ENCODE measurements around the gene DLST. TPM values are rescaled to one million over a fixed set of nuclear protein-coding genes. Genes with fewer than 3 reads are reported as not detected.

DLST gene
- total RNA-seq, 1 experiment from 2014 or later, result 309 TPM

DNA sequence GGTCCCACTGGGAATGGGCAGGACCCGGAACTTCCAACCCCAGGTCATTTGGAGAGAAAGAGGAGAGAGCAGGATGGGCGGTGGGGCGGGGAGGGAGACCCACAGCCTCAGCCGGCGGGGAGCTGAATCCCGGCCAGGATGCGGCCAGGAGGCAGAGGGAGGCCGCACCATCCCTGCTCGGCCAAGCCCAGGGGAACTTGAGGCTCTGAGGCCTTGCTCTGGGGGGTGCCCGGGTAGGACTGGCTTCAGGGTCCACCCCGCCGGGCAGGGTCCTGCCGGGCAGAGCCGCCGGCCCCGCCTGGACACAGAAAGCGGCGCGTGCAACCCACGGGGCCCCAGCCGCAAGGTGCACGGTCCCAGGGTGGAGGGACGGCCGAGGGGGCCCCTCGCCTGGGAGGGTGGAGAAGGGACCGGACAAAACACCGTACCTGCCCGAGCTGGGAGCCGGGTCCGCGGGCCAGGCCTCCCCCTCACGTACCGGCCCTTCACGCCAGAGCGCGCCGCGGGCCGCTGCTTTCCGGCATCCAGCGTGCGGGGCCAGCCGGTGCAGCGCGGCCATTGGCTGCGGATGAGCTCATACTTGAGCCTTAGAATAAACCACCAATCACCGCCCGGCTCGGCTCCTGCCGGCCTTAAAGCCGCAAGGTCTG, 41.2 kb downstream of the DLST start, which contains the start of gene RPS6KL1:
Gene RPS6KL1, minus strand, starts transcription at position 509 of the 650 bp plus-strand sequence. CDS start 1,719 bp downstream, outside the sequence.
- Histone ChIP-seq H3K9me3 (ENCODE audit: insufficient read depth, low read depth) (no peaks in the 10 kb centered on the region), H2AFZ (peak within 1 kb of the TSS; percentile 94), H4K20me1 (ENCODE audit: insufficient read depth) (no peaks in the 10 kb centered on the region), H3K4me2 (peak within 1 kb of the TSS; percentile 88), H3K27me3 (ENCODE audit: insufficient read depth, low read depth) (0 out of 2 replicates have a peak, but pooled peaks cover 4% of the 10 kb centered on the region), H3K4me3 (peak within 1 kb of the TSS; percentile 76), H3K79me2 (ENCODE audit: low read depth) (no peaks in the 10 kb centered on the region), H3K4me1 (replicated peaks; ENCODE audit: insufficient read depth) (peaks cover 4% of the 10 kb centered on the region), H3K27ac (no peak within 1 kb of the TSS), H3K9me2 (ENCODE audit: insufficient read depth) (no peaks in the 10 kb centered on the region), H3F3A (ENCODE audit: insufficient read depth, low read depth) (peaks cover 6% of the 10 kb centered on the region; the same call in 1 of the 2 replicates), H3K36me3 (ENCODE audit: low read depth) (no peaks in the 10 kb centered on the region)
- TF ChIP-seq EZH2 (IDR thresholded peaks at IDR 0.05; ENCODE audit: low read depth), result no peak
- TF ChIP-seq, protein P1, sequence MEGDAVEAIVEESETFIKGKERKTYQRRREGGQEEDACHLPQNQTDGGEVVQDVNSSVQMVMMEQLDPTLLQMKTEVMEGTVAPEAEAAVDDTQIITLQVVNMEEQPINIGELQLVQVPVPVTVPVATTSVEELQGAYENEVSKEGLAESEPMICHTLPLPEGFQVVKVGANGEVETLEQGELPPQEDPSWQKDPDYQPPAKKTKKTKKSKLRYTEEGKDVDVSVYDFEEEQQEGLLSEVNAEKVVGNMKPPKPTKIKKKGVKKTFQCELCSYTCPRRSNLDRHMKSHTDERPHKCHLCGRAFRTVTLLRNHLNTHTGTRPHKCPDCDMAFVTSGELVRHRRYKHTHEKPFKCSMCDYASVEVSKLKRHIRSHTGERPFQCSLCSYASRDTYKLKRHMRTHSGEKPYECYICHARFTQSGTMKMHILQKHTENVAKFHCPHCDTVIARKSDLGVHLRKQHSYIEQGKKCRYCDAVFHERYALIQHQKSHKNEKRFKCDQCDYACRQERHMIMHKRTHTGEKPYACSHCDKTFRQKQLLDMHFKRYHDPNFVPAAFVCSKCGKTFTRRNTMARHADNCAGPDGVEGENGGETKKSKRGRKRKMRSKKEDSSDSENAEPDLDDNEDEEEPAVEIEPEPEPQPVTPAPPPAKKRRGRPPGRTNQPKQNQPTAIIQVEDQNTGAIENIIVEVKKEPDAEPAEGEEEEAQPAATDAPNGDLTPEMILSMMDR (conservative IDR thresholded peaks at IDR 0.05), result no peak
- intact Hi-C loops (cut with micrococcal nuclease; ENCODE audit: unreplicated experiment), result loop anchor here (1.0 kb wide), 1 partner anchor 17 kb away; no protein-coding TSS in a partner anchor
- no TSS peak for BruUV-seq (replicated peaks)
- POLR2A ChIA-PET (ENCODE audit: unreplicated experiment), result interaction anchor here (0.6 to 0.8 kb wide), 11 partner anchors 18 to 1365 kb away, joined by 3 to 15 read pairs (median 7); partner anchors contain the start of gene ACYP1
- CTCF ChIA-PET, result interaction anchor here (0.5 to 2.2 kb wide), 19 partner anchors 8 to 891 kb away, joined by 3 to 25 read pairs (median 5); partner anchors contain the start of genes NEK9 and ZC2HC1C
- DNase-seq, result peak; percentile 66 to 87

DNA sequence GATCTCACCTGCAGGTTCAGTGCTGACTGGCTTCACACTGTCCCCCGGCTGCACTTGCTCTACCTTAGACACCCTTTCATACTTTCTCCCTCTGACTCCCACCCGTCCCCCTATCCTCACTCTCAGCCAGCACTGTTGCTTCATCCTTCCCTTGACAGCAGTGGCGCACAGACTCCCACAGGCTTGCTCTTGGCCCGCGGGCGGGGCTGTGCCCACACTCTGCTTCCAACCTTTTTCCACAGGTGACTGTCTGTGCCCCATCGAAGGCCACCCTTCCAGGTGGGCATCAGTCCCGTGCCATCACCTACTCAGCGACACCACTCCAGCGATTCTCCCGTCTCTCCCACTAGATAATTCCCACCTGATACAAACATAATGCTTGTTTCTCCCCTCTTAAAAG, 42.3 kb downstream of the DLST start:
- H4K20me1 ChIP-seq (ENCODE audit: insufficient read depth), result no peaks in the 10 kb centered on the region
- H3K9me3 ChIP-seq (ENCODE audit: insufficient read depth, low read depth), result no peaks in the 10 kb centered on the region
- H3K36me3 ChIP-seq (ENCODE audit: low read depth), result no peaks in the 10 kb centered on the region
- no peak overlapping the region for H3K27ac ChIP-seq
- 0 out of 2 replicates have a peak, but pooled peaks cover 4% of the 10 kb centered on the region for H3K27me3 ChIP-seq (ENCODE audit: insufficient read depth, low read depth)
- BruUV-seq (replicated peaks), result no TSS peak
- DNase-seq, result no peak
- no peaks in the 10 kb centered on the region for H3K79me2 ChIP-seq (ENCODE audit: low read depth)
- ChIA-PET POLR2A (ENCODE audit: unreplicated experiment) (no interaction called here), CTCF (interaction anchor here (0.6 kb wide), 1 partner anchor 124 kb away, joined by 3 read pairs; no protein-coding TSS in a partner anchor)
- no peaks in the 10 kb centered on the region for H3K9me2 ChIP-seq (ENCODE audit: insufficient read depth)
- H3K4me2 ChIP-seq, result no peak overlapping the region
- peaks cover 6% of the 10 kb centered on the region; the same call in 1 of the 2 replicates for H3F3A ChIP-seq (ENCODE audit: insufficient read depth, low read depth)
- no peak overlapping the region for H3K4me3 ChIP-seq
- H3K4me1 ChIP-seq (replicated peaks; ENCODE audit: insufficient read depth), result peaks cover 4% of the 10 kb centered on the region
- intact Hi-C loops (cut with micrococcal nuclease; ENCODE audit: unreplicated experiment), result no loop called here
- H2AFZ ChIP-seq, result no peak overlapping the region
- no peak for TF ChIP-seq EZH2 (IDR thresholded peaks at IDR 0.05; ENCODE audit: low read depth)
- TF ChIP-seq, protein P1 (conservative IDR thresholded peaks at IDR 0.05), result no peak

DNA sequence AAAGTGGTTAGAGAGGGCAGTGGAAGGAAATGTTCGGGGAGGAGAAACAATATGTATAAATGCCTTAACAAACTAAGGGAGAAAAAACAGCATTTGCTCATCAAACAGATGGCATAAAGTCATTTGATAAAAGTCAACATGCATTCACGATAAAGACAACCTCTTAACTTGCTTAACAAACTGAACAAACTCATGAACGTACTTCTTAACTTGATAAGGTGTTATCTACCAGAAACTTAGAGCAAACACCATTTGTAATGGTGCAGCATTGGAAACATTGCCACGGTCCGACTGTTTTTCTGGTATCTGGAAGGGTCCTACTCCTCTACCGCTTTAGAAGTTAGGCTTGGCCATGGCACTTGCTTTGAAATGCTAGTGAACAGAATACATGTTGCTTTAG, 45.5 kb downstream of the DLST start:
- Histone ChIP-seq H2AFZ (no peak overlapping the region), H3K27ac (no peak overlapping the region), H3K9me2 (ENCODE audit: insufficient read depth) (no peaks in the 10 kb centered on the region), H3K4me2 (no peak overlapping the region), H3K4me1 (replicated peaks; ENCODE audit: insufficient read depth) (peaks cover 4% of the 10 kb centered on the region), H3K27me3 (ENCODE audit: insufficient read depth, low read depth) (0 out of 2 replicates have a peak, but pooled peaks cover 4% of the 10 kb centered on the region), H3K9me3 (ENCODE audit: insufficient read depth, low read depth) (no peaks in the 10 kb centered on the region), H4K20me1 (ENCODE audit: insufficient read depth) (no peaks in the 10 kb centered on the region), H3K36me3 (ENCODE audit: low read depth) (no peaks in the 10 kb centered on the region), H3K4me3 (no peak overlapping the region), H3F3A (ENCODE audit: insufficient read depth, low read depth) (peaks cover 4% of the 10 kb centered on the region; the same call in 1 of the 2 replicates), H3K79me2 (ENCODE audit: low read depth) (no peaks in the 10 kb centered on the region)
- no TSS peak for BruUV-seq (replicated peaks)
- no peak for TF ChIP-seq EZH2 (IDR thresholded peaks at IDR 0.05; ENCODE audit: low read depth)
- TF ChIP-seq, protein P1 (conservative IDR thresholded peaks at IDR 0.05), result no peak
- POLR2A ChIA-PET (ENCODE audit: unreplicated experiment), result no interaction called here
- intact Hi-C loops (cut with micrococcal nuclease; ENCODE audit: unreplicated experiment), result no loop called here
- no peak for DNase-seq
- CTCF ChIA-PET, result no interaction called here
